Hematopoietic multipotent progenitor cell treated with erythropoietin and hydrocortisone succinate and interleukin-3 and kit ligand, for 6 days (in vitro differentiated cells): ENCODE measurements around the gene DAO.

Experiments
- DNase-seq: peaks from one replicate; pipeline ENCODE4 v3.0.0-alpha.2; 2015

DAO gene

GRCh38 chr12:108876550-108876949 is 3.3 kb upstream of the DAO start:
- DNase-seq = no peak

- DNase-seq = no peak
Observed at GRCh38 chr12:108881953-108882352, 2.1 kb downstream of the DAO start.

GRCh38 chr12:108884116-108885012 is 4.5 kb downstream of the DAO start:
- DNase-seq = peak; percentile 81

- no peak for DNase-seq
Observed at GRCh38 chr12:108886873-108887629, 7.2 kb downstream of the DAO start.

- DNase-seq = no peak
Observed at GRCh38 chr12:108888031-108888430, 8.1 kb downstream of the DAO start.

- peak; percentile 57 for DNase-seq
Observed at GRCh38 chr12:108890208-108890607, 10.3 kb downstream of the DAO start.

- DNase-seq = no peak
Observed at GRCh38 chr12:108895220-108895802, 15.4 kb downstream of the DAO start.

GRCh38 chr12:108896336-108896735 is 16.4 kb downstream of the DAO start:
- peak; percentile 10 for DNase-seq

GRCh38 chr12:108896817-108897216 is 16.9 kb downstream of the DAO start:
- DNase-seq = no peak

GRCh38 chr12:108899145-108899544 is 19.3 kb downstream of the DAO start:
- DNase-seq = no peak

GRCh38 chr12:108905725-108906124 is 25.8 kb downstream of the DAO start:
- peak; percentile 53 for DNase-seq

GRCh38 chr12:108906971-108907370 is 27.1 kb downstream of the DAO start:
- no peak for DNase-seq

GRCh38 chr12:108907839-108908351 is 28.0 kb downstream of the DAO start:
- peak; percentile 40 for DNase-seq

- DNase-seq = no peak
Observed at GRCh38 chr12:108910336-108910735, 30.4 kb downstream of the DAO start.

GRCh38 chr12:108911915-108912314 is 32.0 kb downstream of the DAO start:
- DNase-seq = no peak

GRCh38 chr12:108912361-108912760 is 32.5 kb downstream of the DAO start:
- DNase-seq = no peak

GRCh38 chr12:108914121-108914531 is 34.2 kb downstream of the DAO start:
- DNase-seq = peak; percentile 31

GRCh38 chr12:108915632-108916133 is 35.8 kb downstream of the DAO start:
- no peak for DNase-seq

- DNase-seq = no peak
Observed at GRCh38 chr12:108916336-108916735, 36.4 kb downstream of the DAO start.

- no peak for DNase-seq
Observed at GRCh38 chr12:108918206-108918605, 38.3 kb downstream of the DAO start.

- DNase-seq = no peak
Observed at GRCh38 chr12:108918960-108919642, 39.2 kb downstream of the DAO start.

- DNase-seq = no peak
Observed at GRCh38 chr12:108921946-108922345, 42.1 kb downstream of the DAO start.

GRCh38 chr12:108922918-108923317 is 43.0 kb downstream of the DAO start:
- DNase-seq = no peak
